Esophagus muscularis mucosa (tissue), 4 donors: ENCODE measurements around the gene LDLRAD2. TPM values are rescaled to one million over a fixed set of nuclear protein-coding genes. Genes with fewer than 3 reads are reported as not detected.

Source experiments
- DNase-seq: peaks from one replicate; pipeline ENCODE4 v3.0.0-alpha.2; 2017; ENCODE audit errors: extremely low spot score
- H3K27ac ChIP-seq, 4 donors: fragments of 200-600 bp; sonication (generic); replicated peaks in 1 of 4; 1 replicate in 3 of 4; 2 replicates in 1 of 4; pipeline ENCODE4 v1.5.1; 2016 to 2019; ENCODE audit warnings: mild to moderate bottlenecking in 1 of 4
- H3K27me3 ChIP-seq, 4 donors: fragments of 200-600 bp; sonication (generic); one replicate each; pipeline versions ENCODE4 v1.5.1 to v1.6.0; 2016 to 2019
- H3K36me3 ChIP-seq, 4 donors: fragments of 200-600 bp; sonication (generic); one replicate each; pipeline ENCODE4 v1.5.1; 2016 to 2019
- H3K4me1 ChIP-seq, 4 donors: fragments of 200-600 bp; sonication (generic); one replicate each; pipeline ENCODE4 v1.5.1; 2016 to 2019
- H3K4me3 ChIP-seq, 4 donors: fragments of 200-600 bp; sonication (generic); 1 replicate in 2 of 4; 2 replicates in 2 of 4; pipeline ENCODE4 v1.5.1; 2016 to 2019; ENCODE audit warnings: mild to moderate bottlenecking in 4 of 4, moderate library complexity in 1 of 4
- H3K9me3 ChIP-seq, 4 donors: fragments of 200-600 bp; sonication (generic); 1 replicate in 3 of 4; 2 replicates in 1 of 4; pipeline ENCODE4 v1.5.1; 2016 to 2019
- CTCF ChIP-seq, 3 experiments: fragments of 200-600 bp in 2 of 3; fragments of 450-650 bp in 1 of 3; sonication (generic) in 2 of 3; IDR thresholded peaks; one replicate each; pipeline ENCODE4 v1.5.1; 2017 to 2019; ENCODE audit warnings: antibody characterized with exemption in 3 of 3, mild to moderate bottlenecking in 2 of 3, moderate library complexity in 1 of 3
- EP300 ChIP-seq: sonication (generic); formaldehyde crosslinking; IDR thresholded peaks from one replicate; pipeline ENCODE4 v1.6.1; 2017; ENCODE audit warnings: antibody characterized with exemption
- POLR2A ChIP-seq: fragments of 450-650 bp; IDR thresholded peaks from one replicate; pipeline ENCODE4 v1.6.1; 2017; ENCODE audit warnings: antibody characterized with exemption, moderate library complexity, mild to moderate bottlenecking, low read depth
- POLR2AphosphoS5 ChIP-seq, 2 donors: sonication (generic); formaldehyde crosslinking; IDR thresholded peaks; one replicate each; pipeline ENCODE4 v1.6.1; 2017; ENCODE audit warnings: antibody characterized with exemption in 2 of 2
- WGBS: methylation state at CpG from one replicate; pipeline ENCODE4 v1.1.5; 2018; 5-methylcytosine and 5-hydroxymethylcytosine counted together
- intact Hi-C: fragments of 100-400 bp; cut with DNase I; formaldehyde crosslinking; loops from one replicate; pipeline ENCODE4 v1.15.1; 2023
- total RNA-seq, 4 donors: library from RNA; depleted of rRNA; stranded (reverse); fragments of >200 nt; gene quantifications; one replicate each; pipeline versions ENCODE4 v1.1.0 to v1.2.1, GENCODE V29; 2016

The LDLRAD2 gene
- total RNA-seq, 4 donors from 2014 or later = not detected

DNA sequence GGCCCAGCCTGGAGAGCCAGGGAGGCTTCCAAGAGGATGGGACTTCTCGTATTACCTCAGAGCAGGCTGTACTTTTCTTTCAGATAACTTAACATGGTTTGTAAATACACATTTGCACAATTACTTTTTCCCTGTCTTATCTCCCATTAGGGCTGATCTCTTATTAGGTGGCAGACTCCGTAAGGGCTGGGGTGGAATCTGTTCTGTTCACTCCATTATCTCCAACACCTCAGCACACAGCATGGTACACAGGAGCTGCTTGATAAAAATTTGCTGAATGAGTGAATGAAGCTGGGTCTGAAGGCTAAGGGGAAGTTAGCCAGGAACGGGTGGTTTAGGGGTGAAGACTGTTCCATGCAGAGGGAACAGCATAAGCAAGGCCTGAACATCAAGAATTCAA, 48.9 kb downstream of the LDLRAD2 start:
- peaks cover 79 to 98% (median 95%) of the 10 kb centered on the region in 4 donors for H3K36me3 ChIP-seq
- intact Hi-C loops = no loop called here
- peak overlapping the region; percentile 73 to 87 (median 78) for H3K27ac ChIP-seq
- no peak overlapping the region for H3K4me3 ChIP-seq
- DNase-seq = no peak
- no peaks in the 10 kb centered on the region for H3K27me3 ChIP-seq
- H3K9me3 ChIP-seq = no peaks in the 10 kb centered on the region
- TF ChIP-seq EP300 (no peak), CTCF (IDR thresholded peaks at IDR 0.05) (no peak), POLR2A (no peak), POLR2AphosphoS5 (IDR thresholded peaks at IDR 0.05) (no peak)
- peaks cover 4 to 19% (median 12%) of the 10 kb centered on the region in 4 donors for H3K4me1 ChIP-seq
- WGBS = 92% methylated on average over 3 of the region's 3 CpGs

DNA sequence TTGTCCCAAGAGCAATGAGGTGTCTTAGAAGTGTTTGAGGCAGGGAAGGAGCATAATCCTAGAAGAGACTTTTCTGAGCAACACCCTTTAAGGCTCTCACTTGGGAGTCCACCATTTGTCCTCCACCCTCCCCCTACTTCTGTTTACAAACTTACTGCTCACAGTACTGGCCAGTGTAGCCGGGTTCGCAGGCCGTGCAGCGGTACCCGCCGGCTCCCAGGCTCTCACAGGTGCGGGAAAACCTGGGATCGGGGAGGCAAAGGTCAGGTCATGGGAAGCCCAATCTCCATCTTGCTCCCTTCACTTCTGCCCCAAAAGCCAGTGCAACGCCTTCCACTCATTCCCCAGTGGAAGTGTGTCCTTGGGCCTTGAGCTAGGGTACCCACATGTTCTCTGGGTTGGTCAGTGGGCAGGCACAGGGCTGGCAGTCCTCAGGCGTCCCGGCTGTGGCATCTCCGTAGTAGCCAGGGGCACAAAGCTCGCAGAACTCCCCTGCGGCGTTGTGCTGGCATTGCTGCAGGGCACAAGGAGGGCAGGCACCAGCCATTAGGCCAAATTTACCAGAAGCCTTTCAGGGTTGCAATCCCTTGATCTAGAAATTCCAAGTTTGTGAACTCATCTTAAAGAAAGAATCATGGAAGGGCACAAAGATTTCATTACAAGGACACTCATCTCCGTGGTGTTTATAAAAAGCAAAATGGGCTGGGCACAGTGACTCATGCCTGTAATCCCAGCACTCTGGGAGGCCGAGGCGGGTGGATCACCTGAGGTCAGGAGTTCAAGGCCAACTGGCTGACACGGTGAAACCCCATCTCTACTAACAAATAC, 49.8 kb downstream of the LDLRAD2 start:
- TF ChIP-seq POLR2AphosphoS5 (IDR thresholded peaks at IDR 0.05) = peak; percentile 44 to 69
- no peak for TF ChIP-seq POLR2A
- H3K9me3 ChIP-seq = no peaks in the 10 kb centered on the region
- peaks cover 4 to 18% (median 14%) of the 10 kb centered on the region in 4 donors for H3K4me1 ChIP-seq
- DNase-seq = no peak
- H3K4me3 ChIP-seq = no peak overlapping the region
- H3K36me3 ChIP-seq = peaks cover 71 to 98% (median 95%) of the 10 kb centered on the region in 4 donors
- peak overlapping the region; percentile 73 to 87 (median 78) for H3K27ac ChIP-seq
- 50% methylated on average over 5 of the region's 19 CpGs for WGBS
- intact Hi-C loops = no loop called here
- no peaks in the 10 kb centered on the region for H3K27me3 ChIP-seq

DNA sequence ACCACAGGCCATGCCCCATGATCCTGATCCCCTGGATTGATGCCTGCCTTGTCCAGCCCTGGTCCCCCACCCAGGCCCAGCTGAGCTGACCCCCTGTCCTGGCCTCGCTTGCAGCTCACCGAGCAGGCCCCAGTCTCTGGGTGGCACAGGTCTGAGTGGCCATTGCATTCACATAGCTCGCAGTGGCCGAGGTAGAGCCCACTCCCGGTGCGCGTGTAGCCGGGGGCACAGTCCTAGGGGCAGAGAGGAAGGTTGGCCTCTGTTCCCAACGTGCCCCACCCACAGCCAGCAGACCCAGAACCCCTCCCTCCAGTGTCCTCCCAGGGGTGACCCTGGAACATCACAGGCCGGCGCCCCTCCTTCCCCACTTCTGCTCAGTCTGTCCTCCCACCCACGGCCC, 51.9 kb downstream of the LDLRAD2 start:
- Histone ChIP-seq H3K9me3 (no peaks in the 10 kb centered on the region), H3K36me3 (peaks cover 65 to 98% (median 91%) of the 10 kb centered on the region in 4 donors), H3K27ac (peak overlapping the region; percentile 41 to 87 (median 74)), H3K4me3 (no peak overlapping the region), H3K4me1 (peaks cover 4 to 26% (median 18%) of the 10 kb centered on the region in 4 donors), H3K27me3 (no peaks in the 10 kb centered on the region)
- intact Hi-C loops = no loop called here
- 87% methylated on average over 12 of the region's 12 CpGs for WGBS
- no peak for DNase-seq
- TF ChIP-seq POLR2AphosphoS5 (IDR thresholded peaks at IDR 0.05) (peak in 1 of 2 donors; percentile 11), EP300 (no peak)

GRCh38 chr1:21864730-21865129, 52.7 kb downstream of the LDLRAD2 start:
- Histone ChIP-seq H3K27ac (peak overlapping the region; percentile 41 to 87 (median 75)), H3K27me3 (no peaks in the 10 kb centered on the region), H3K4me1 (peaks cover 9 to 33% (median 25%) of the 10 kb centered on the region in 4 donors), H3K36me3 (peaks cover 58 to 98% (median 91%) of the 10 kb centered on the region in 4 donors), H3K9me3 (no peaks in the 10 kb centered on the region), H3K4me3 (no peak overlapping the region)
- no peak for TF ChIP-seq POLR2A
- no peak for TF ChIP-seq CTCF (IDR thresholded peaks at IDR 0.05)
- TF ChIP-seq POLR2AphosphoS5 (IDR thresholded peaks at IDR 0.05) = no peak
- TF ChIP-seq EP300 = no peak
- DNase-seq = no peak
- 84% methylated on average over 23 of the region's 27 CpGs for WGBS
- intact Hi-C loops = no loop called here

GRCh38 chr1:21865609-21865942, 53.5 kb downstream of the LDLRAD2 start:
- Histone ChIP-seq H3K27ac (peak overlapping the region; percentile 41 to 87 (median 75)), H3K4me1 (peaks cover 17 to 41% (median 33%) of the 10 kb centered on the region in 4 donors), H3K36me3 (peaks cover 51 to 98% (median 88%) of the 10 kb centered on the region in 4 donors), H3K9me3 (no peaks in the 10 kb centered on the region), H3K27me3 (no peaks in the 10 kb centered on the region), H3K4me3 (no peak overlapping the region)
- intact Hi-C loops = no loop called here
- no peak for DNase-seq
- 86% methylated on average over 6 of the region's 7 CpGs for WGBS
- TF ChIP-seq POLR2AphosphoS5 (IDR thresholded peaks at IDR 0.05) (no peak), CTCF (IDR thresholded peaks at IDR 0.05) (no peak), POLR2A (no peak)
